ENCODE measurements around the gene CHD5. TPM values are rescaled to one million over a fixed set of nuclear protein-coding genes. Genes with fewer than 3 reads are reported as not detected.

The CHD5 gene
- total RNA-seq, 1 experiment from 2014 or later: 62.9 TPM

DNA sequence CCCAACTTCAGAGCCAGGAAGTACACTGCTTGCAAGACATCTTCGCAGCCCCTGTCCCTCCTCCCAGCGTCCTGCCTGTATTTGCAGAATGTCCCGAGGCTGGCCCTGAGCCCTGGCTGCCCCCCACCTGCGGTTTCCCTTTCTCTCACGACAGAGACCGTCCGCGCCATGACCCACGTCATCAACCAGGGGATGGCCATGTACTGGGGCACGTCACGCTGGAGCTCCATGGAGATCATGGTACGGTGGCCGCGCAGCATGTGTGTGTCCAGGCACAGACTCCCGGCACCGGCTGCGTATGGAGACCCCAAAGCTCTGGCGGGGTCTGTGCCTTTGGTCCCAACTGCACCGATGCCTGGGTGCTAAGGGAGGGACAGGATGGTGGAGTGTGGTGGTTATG lies 85.9 kb downstream of the CHD5 start:
- POLR2A ChIA-PET: no interaction called here
- ATAC-seq (no peak), DNase-seq (ENCODE audit: low read depth, low spot score) (no peak)
- in situ Hi-C loops (cut with HindIII; ENCODE audit: low pct_unique_long_range_greater_than_20kb, low sequenced_read_pairs): no loop called here
- no peaks in the 10 kb centered on the region for H3K4me1 ChIP-seq (ENCODE audit: control insufficient read depth, insufficient read depth, low read length)
- intact Hi-C loops (cut with micrococcal nuclease; ENCODE audit: unreplicated experiment): no loop called here
- no TSS peak for BruUV-seq (replicated peaks)
- no peaks in the 10 kb centered on the region for H3K36me3 ChIP-seq (ENCODE audit: control insufficient read depth, insufficient read depth, low read length)
- no peaks in the 10 kb centered on the region for H3K27me3 ChIP-seq (ENCODE audit: control insufficient read depth, insufficient read depth, low read length)
- TF ChIP-seq POLR2AphosphoS5 (IDR thresholded peaks at IDR 0.05; ENCODE audit: low read depth, low read length): no peak
- TF ChIP-seq TCF7L2 (IDR thresholded peaks at IDR 0.05; ENCODE audit: low read depth, low read length): no peak
- TF ChIP-seq, protein P1, sequence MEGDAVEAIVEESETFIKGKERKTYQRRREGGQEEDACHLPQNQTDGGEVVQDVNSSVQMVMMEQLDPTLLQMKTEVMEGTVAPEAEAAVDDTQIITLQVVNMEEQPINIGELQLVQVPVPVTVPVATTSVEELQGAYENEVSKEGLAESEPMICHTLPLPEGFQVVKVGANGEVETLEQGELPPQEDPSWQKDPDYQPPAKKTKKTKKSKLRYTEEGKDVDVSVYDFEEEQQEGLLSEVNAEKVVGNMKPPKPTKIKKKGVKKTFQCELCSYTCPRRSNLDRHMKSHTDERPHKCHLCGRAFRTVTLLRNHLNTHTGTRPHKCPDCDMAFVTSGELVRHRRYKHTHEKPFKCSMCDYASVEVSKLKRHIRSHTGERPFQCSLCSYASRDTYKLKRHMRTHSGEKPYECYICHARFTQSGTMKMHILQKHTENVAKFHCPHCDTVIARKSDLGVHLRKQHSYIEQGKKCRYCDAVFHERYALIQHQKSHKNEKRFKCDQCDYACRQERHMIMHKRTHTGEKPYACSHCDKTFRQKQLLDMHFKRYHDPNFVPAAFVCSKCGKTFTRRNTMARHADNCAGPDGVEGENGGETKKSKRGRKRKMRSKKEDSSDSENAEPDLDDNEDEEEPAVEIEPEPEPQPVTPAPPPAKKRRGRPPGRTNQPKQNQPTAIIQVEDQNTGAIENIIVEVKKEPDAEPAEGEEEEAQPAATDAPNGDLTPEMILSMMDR (IDR thresholded peaks at IDR 0.05): no peak
- TF ChIP-seq, protein P2, sequence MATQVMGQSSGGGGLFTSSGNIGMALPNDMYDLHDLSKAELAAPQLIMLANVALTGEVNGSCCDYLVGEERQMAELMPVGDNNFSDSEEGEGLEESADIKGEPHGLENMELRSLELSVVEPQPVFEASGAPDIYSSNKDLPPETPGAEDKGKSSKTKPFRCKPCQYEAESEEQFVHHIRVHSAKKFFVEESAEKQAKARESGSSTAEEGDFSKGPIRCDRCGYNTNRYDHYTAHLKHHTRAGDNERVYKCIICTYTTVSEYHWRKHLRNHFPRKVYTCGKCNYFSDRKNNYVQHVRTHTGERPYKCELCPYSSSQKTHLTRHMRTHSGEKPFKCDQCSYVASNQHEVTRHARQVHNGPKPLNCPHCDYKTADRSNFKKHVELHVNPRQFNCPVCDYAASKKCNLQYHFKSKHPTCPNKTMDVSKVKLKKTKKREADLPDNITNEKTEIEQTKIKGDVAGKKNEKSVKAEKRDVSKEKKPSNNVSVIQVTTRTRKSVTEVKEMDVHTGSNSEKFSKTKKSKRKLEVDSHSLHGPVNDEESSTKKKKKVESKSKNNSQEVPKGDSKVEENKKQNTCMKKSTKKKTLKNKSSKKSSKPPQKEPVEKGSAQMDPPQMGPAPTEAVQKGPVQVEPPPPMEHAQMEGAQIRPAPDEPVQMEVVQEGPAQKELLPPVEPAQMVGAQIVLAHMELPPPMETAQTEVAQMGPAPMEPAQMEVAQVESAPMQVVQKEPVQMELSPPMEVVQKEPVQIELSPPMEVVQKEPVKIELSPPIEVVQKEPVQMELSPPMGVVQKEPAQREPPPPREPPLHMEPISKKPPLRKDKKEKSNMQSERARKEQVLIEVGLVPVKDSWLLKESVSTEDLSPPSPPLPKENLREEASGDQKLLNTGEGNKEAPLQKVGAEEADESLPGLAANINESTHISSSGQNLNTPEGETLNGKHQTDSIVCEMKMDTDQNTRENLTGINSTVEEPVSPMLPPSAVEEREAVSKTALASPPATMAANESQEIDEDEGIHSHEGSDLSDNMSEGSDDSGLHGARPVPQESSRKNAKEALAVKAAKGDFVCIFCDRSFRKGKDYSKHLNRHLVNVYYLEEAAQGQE (IDR thresholded peaks at IDR 0.05; ENCODE audit: insufficient read depth in 1 of 2, low read depth in 2 of 2, low read length in 1 of 2): no peak
- no peak for TF ChIP-seq SIN3A (IDR thresholded peaks at IDR 0.05; ENCODE audit: borderline replicate concordance, insufficient read depth, low read depth, low read length)
- CTCF ChIA-PET: no interaction called here
- H3K4me3 ChIP-seq (ENCODE audit: low read depth in 2 of 2, low read length in 2 of 2): no peak overlapping the region
- H3K27ac ChIP-seq (ENCODE audit: low read length): no peak overlapping the region
- H3K9me3 ChIP-seq (ENCODE audit: control insufficient read depth, insufficient read depth, low read depth, low read length): no peaks in the 10 kb centered on the region

DNA sequence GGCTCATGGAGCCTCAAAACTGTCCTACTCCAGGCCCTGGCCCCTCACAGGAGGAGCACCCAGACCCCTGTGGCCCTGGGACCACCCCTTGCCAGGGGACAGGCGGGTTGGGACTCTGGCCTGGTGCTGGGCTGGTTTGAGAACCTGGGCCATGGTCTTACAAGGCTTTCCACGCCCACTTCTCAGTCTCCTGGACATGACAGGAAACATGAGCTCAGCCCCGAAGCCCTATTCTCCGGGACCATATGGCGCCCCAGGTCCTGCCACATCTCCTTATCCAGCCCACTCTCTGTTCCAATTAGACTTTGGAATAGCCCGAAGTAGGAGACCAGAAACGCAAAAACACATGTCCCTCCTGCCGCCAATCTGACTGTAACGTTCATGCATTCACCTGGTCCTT lies 86.5 kb downstream of the CHD5 start:
- Histone ChIP-seq H3K4me3 (ENCODE audit: low read depth in 2 of 2, low read length in 2 of 2) (no peak overlapping the region), H3K9me3 (ENCODE audit: control insufficient read depth, insufficient read depth, low read depth, low read length) (no peaks in the 10 kb centered on the region), H3K27ac (ENCODE audit: low read length) (no peak overlapping the region), H3K36me3 (ENCODE audit: control insufficient read depth, insufficient read depth, low read length) (no peaks in the 10 kb centered on the region), H3K4me1 (ENCODE audit: control insufficient read depth, insufficient read depth, low read length) (no peaks in the 10 kb centered on the region), H3K27me3 (ENCODE audit: control insufficient read depth, insufficient read depth, low read length) (no peaks in the 10 kb centered on the region)
- ATAC-seq (no peak), DNase-seq (ENCODE audit: low read depth, low spot score) (no peak)
- TF ChIP-seq, protein P2 (IDR thresholded peaks at IDR 0.05; ENCODE audit: insufficient read depth in 1 of 2, low read depth in 2 of 2, low read length in 1 of 2): no peak
- TF ChIP-seq, protein P1 (IDR thresholded peaks at IDR 0.05): no peak
- TF ChIP-seq POLR2AphosphoS5 (IDR thresholded peaks at IDR 0.05; ENCODE audit: low read depth, low read length) (no peak), TCF7L2 (IDR thresholded peaks at IDR 0.05; ENCODE audit: low read depth, low read length) (no peak), SIN3A (IDR thresholded peaks at IDR 0.05; ENCODE audit: borderline replicate concordance, insufficient read depth, low read depth, low read length) (no peak)
- ChIA-PET POLR2A (no interaction called here), CTCF (no interaction called here)
- no TSS peak for BruUV-seq (replicated peaks)
- intact Hi-C loops (cut with micrococcal nuclease; ENCODE audit: unreplicated experiment): no loop called here
- in situ Hi-C loops (cut with HindIII; ENCODE audit: low pct_unique_long_range_greater_than_20kb, low sequenced_read_pairs): no loop called here
